ENCODE results near the gene OPTN.

GRCh38 chr10:13167568-13167967, 67.6 kb downstream of the OPTN start:
- TF ChIP-seq GATA2 (IDR thresholded peaks at IDR 0.05; ENCODE audit: low read depth, low read length) (no peak), GATA3 (IDR thresholded peaks at IDR 0.05; ENCODE audit: low read depth, low read length) (no peak)

All from SH-SY5Y (cell line).